Kidney (tissue), 14 donors: ENCODE measurements around the gene CAND2. TPM values are rescaled to one million over a fixed set of nuclear protein-coding genes. Genes with fewer than 3 reads are reported as not detected.

Experiments used
- DNase-seq, 5 donors: peaks; one replicate each; pipeline ENCODE4 v3.0.0-alpha.2; 2013 to 2020
- FAIRE-seq: peaks from 2 replicates; lab custom pipeline; 2012; peaks lifted over from hg19 to GRCh38; lab: Jason Lieb, UNC
- H3K27ac ChIP-seq, 2 donors: one replicate each; pipeline ENCODE4 v1.7.0; 2013; ENCODE audit warnings: low read depth in 2 of 2, low read length in 2 of 2, inconsistent platforms in 1 of 2
- H3K27me3 ChIP-seq: one replicate; pipeline ENCODE4 v1.7.1; 2013; ENCODE audit warnings: low read length, inconsistent platforms; ENCODE audit not compliant: control insufficient read depth, insufficient read depth
- H3K36me3 ChIP-seq, 3 donors: one replicate each; pipeline versions ENCODE4 v1.7.0 to v1.7.1; 2013; ENCODE audit warnings: low read length in 3 of 3, control low read depth in 1 of 3, inconsistent platforms in 1 of 3; ENCODE audit not compliant: insufficient read depth in 3 of 3, control insufficient read depth in 2 of 3
- H3K4me1 ChIP-seq, 3 donors: one replicate each; pipeline versions ENCODE4 v1.7.0 to v1.7.1; 2013; ENCODE audit warnings: low read length in 3 of 3, inconsistent platforms in 1 of 3, low read depth in 1 of 3; ENCODE audit not compliant: control insufficient read depth in 2 of 3, insufficient read depth in 2 of 3
- H3K4me3 ChIP-seq, 3 donors: one replicate each; pipeline versions ENCODE4 v1.7.0 to v1.8.1; 2013; ENCODE audit warnings: low read length in 3 of 3, control low read depth in 1 of 3, inconsistent platforms in 1 of 3
- H3K9ac ChIP-seq, 3 donors: one replicate each; pipeline versions ENCODE4 v1.7.0 to v1.7.1; 2013; ENCODE audit warnings: low read length in 3 of 3, control low read depth in 1 of 3, inconsistent platforms in 1 of 3
- H3K9me3 ChIP-seq, 3 donors: one replicate each; pipeline versions ENCODE4 v1.7.0 to v1.7.1; 2013; ENCODE audit warnings: low read length in 3 of 3, control low read depth in 1 of 3, inconsistent platforms in 1 of 3; ENCODE audit not compliant: control insufficient read depth in 2 of 3, insufficient read depth in 1 of 3
- intact Hi-C: fragments of 100-400 bp; cut with DNase I; formaldehyde crosslinking; loops from one replicate; pipeline ENCODE4 v1.11.1; 2022
- polyA plus RNA-seq: library from polyadenylated mRNA; stranded (reverse); fragments of 350-450 nt; fragmentation: Illumina TruSeq; extraction: RNeasy Lipid Tissue Mini Kit (QIAGEN cat#74804); gene quantifications from one replicate; pipeline ENCODE4 v1.2.3, GENCODE V29; 2014; ENCODE audit warnings: low read depth, low replicate concordance; ENCODE audit not compliant: insufficient read depth
- total RNA-seq: library from RNA; stranded (reverse); fragmentation: NEBNext Ultra II Directional; extraction: Animal tissue kit (Norgen Biotek cat#: 25700); gene quantifications from one replicate; pipeline ENCODE4 v1.2.1, GENCODE V29; 2021
- TF ChIP-seq, protein P1 (sequence below): IDR thresholded peaks from 3 replicates; pipeline ENCODE4 v1.5.1; 2012; ENCODE audit warnings: mild to moderate bottlenecking, moderate library complexity, borderline replicate concordance; ENCODE audit not compliant: insufficient read depth; ENCODE audit errors: extremely low read depth
- donor health status: control.
- donor health status: control.
- donor health status: control.
- donor health status: control.
- donor health status: control.
- donor health status: DM: yes; HTN: yes; CAD: no.
- donor health status: Normal renal cell carcinoma (clear cell type).

The CAND2 gene
- total and polyA plus RNA-seq, 2 donors from 2014 or later, result 3.9 to 7.1 TPM

DNA sequence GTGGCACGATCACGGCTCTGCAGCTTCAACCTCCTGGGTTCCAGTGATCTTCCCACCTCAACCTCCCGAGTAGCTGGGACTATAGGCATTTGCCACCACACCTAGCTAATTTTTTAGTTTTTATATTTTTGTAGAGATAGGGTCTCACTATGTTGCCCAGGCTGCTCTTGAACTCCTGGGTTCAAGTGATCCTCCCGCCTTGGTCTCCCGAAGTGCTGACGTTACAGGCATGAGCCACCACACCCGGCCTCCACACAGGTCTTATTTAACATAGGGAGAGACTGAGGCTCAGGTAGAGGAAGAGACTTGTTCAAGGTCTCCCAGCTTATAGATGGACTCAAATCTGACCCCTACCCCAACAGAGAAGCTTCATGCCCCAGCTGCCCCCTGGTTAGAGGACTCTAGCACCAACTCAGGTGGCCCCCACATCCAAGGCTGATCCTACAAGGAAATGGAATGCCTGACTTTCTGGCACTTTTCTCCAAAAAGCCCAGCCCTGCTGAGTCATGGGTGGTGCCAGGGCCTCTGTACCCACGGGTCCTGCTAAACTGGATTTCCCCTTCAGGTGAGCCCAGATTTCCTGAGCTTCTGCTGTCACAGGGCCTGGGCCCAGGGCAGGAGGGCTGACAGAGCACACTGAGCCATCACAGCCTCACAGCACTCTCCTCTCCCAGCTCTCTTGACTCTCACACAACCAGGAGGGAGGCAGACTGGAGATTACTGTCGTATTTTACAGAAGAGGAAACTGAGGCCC, 43.0 kb upstream of the CAND2 start:
- H3K4me3 ChIP-seq, result no peak overlapping the region
- H3K4me1 ChIP-seq, result peaks cover 0 to 3% (median 2%) of the 10 kb centered on the region in 3 donors
- TF ChIP-seq, protein P1, sequence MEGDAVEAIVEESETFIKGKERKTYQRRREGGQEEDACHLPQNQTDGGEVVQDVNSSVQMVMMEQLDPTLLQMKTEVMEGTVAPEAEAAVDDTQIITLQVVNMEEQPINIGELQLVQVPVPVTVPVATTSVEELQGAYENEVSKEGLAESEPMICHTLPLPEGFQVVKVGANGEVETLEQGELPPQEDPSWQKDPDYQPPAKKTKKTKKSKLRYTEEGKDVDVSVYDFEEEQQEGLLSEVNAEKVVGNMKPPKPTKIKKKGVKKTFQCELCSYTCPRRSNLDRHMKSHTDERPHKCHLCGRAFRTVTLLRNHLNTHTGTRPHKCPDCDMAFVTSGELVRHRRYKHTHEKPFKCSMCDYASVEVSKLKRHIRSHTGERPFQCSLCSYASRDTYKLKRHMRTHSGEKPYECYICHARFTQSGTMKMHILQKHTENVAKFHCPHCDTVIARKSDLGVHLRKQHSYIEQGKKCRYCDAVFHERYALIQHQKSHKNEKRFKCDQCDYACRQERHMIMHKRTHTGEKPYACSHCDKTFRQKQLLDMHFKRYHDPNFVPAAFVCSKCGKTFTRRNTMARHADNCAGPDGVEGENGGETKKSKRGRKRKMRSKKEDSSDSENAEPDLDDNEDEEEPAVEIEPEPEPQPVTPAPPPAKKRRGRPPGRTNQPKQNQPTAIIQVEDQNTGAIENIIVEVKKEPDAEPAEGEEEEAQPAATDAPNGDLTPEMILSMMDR, result no peak
- H3K9ac ChIP-seq, result no peak overlapping the region
- no peaks in the 10 kb centered on the region for H3K27me3 ChIP-seq
- H3K9me3 ChIP-seq, result no peaks in the 10 kb centered on the region
- H3K36me3 ChIP-seq, result no peaks in the 10 kb centered on the region
- H3K27ac ChIP-seq, result no peak overlapping the region
- DNase-seq (no peak), FAIRE-seq (no peak)
- intact Hi-C loops, result no loop called here

DNA sequence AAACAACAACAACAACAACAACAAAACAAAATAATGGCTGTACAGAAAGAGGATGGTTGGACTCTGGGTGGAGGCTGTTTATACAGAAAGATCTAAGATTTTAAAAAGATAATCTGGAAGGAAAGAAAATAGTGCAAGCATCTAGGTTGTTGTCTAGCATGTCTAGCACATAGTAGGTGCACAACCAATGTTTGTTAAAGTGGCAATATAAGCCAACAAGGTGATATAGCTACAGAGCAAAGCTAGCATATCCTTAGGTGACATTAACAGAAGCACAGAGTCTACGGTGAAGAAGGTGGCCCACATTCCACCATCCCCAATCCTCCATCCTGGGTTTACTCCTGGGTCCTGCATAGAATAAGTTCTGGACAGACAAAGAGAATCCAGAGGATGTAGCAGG, 42.2 kb upstream of the CAND2 start:
- no peak overlapping the region for H3K4me3 ChIP-seq
- no peaks in the 10 kb centered on the region for H3K27me3 ChIP-seq
- H3K36me3 ChIP-seq, result no peaks in the 10 kb centered on the region
- intact Hi-C loops, result no loop called here
- no peaks in the 10 kb centered on the region for H3K9me3 ChIP-seq
- no peak overlapping the region for H3K27ac ChIP-seq
- DNase-seq (no peak), FAIRE-seq (no peak)
- TF ChIP-seq, protein P1, result no peak
- H3K9ac ChIP-seq, result no peak overlapping the region
- peaks cover 0 to 5% (median 2%) of the 10 kb centered on the region in 3 donors for H3K4me1 ChIP-seq

DNA sequence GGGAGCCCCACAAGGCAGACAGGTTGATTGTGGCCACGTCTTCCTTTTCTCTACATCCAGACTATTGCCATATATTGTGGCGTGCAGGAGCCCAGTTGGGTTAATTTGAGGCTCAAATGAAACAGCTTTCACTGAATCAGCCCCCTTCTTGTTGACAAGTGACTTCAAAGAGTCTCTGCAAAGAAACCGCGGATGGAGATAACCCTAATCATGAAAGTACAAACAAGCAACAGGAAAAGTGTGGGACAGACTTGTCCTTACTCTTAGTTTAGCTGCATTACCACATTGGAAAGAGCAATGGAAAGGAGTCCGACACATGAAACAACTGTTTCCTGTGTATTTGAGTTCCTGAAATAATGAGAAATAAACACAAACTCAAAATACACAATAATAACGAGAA, 40.7 kb upstream of the CAND2 start:
- Histone ChIP-seq H3K4me3 (no peak overlapping the region), H3K27me3 (no peaks in the 10 kb centered on the region), H3K4me1 (peaks cover 0 to 5% (median 2%) of the 10 kb centered on the region in 3 donors), H3K27ac (no peak overlapping the region), H3K36me3 (no peaks in the 10 kb centered on the region), H3K9me3 (no peaks in the 10 kb centered on the region), H3K9ac (no peak overlapping the region)
- TF ChIP-seq, protein P1, result no peak
- no peak for FAIRE-seq
- no peak for DNase-seq
- intact Hi-C loops, result no loop called here
